H4 (cell line): Measurements from ENCODE around the gene CACNA1C. TPM values are rescaled to one million over a fixed set of nuclear protein-coding genes. Genes with fewer than 3 reads are reported as not detected.

ENCODE experiments used
- DNase-seq: peaks from one replicate; pipeline ENCODE4 v3.0.0-alpha.2; 2015; ENCODE audit warnings: low spot score
- total RNA-seq: library from RNA; depleted of rRNA; stranded (reverse); fragments of >200 nt; shearing (Covaris generic); gene quantifications from 2 replicates; pipeline ENCODE4 v1.2.3, GENCODE V29; 2014

Gene CACNA1C
- total RNA-seq, 1 experiment from 2014 or later: 1.5 TPM

GRCh38 chr12:2198542-2198941 lies 145.8 kb downstream of the CACNA1C start:
- no peak for DNase-seq

GRCh38 chr12:2205996-2206395 lies 153.2 kb downstream of the CACNA1C start:
- no peak for DNase-seq

- DNase-seq: no peak
Measured at GRCh38 chr12:2208837-2209635, 156.2 kb downstream of the CACNA1C start.

- DNase-seq: no peak
Measured at GRCh38 chr12:2211119-2211518, 158.3 kb downstream of the CACNA1C start.

GRCh38 chr12:2212537-2212936 lies 159.8 kb downstream of the CACNA1C start:
- no peak for DNase-seq

GRCh38 chr12:2212971-2213869 lies 160.4 kb downstream of the CACNA1C start:
- DNase-seq: no peak

GRCh38 chr12:2214411-2214810 lies 161.6 kb downstream of the CACNA1C start:
- no peak for DNase-seq

GRCh38 chr12:2215709-2216560 lies 163.1 kb downstream of the CACNA1C start:
- DNase-seq: no peak

GRCh38 chr12:2218706-2219105 lies 165.9 kb downstream of the CACNA1C start:
- no peak for DNase-seq

- no peak for DNase-seq
Measured at GRCh38 chr12:2221030-2221621, 168.3 kb downstream of the CACNA1C start.

GRCh38 chr12:2222691-2223090 lies 169.9 kb downstream of the CACNA1C start:
- no peak for DNase-seq

- DNase-seq: no peak
Measured at GRCh38 chr12:2224961-2225360, 172.2 kb downstream of the CACNA1C start.

GRCh38 chr12:2225696-2226095 lies 172.9 kb downstream of the CACNA1C start:
- no peak for DNase-seq

GRCh38 chr12:2226641-2227040 lies 173.9 kb downstream of the CACNA1C start:
- DNase-seq: no peak

- no peak for DNase-seq
Measured at GRCh38 chr12:2227360-2227759, 174.6 kb downstream of the CACNA1C start.

- DNase-seq: no peak
Measured at GRCh38 chr12:2228535-2228934, 175.7 kb downstream of the CACNA1C start.

GRCh38 chr12:2229661-2230539 lies 177.1 kb downstream of the CACNA1C start:
- no peak for DNase-seq

- no peak for DNase-seq
Measured at GRCh38 chr12:2231011-2231595, 178.3 kb downstream of the CACNA1C start.

- no peak for DNase-seq
Measured at GRCh38 chr12:2231956-2232355, 179.2 kb downstream of the CACNA1C start.

GRCh38 chr12:2233034-2233433 lies 180.2 kb downstream of the CACNA1C start:
- DNase-seq: no peak
